ENCODE results near the gene REEP6. TPM values are rescaled to one million over a fixed set of nuclear protein-coding genes. Genes with fewer than 3 reads are reported as not detected.
A peak's percentile ranks its signal among the peaks of the same experiment; 100 is the strongest.

Gene REEP6
- polyA plus RNA-seq, 4 donors: 167 to 363 (median 244) TPM

DNA sequence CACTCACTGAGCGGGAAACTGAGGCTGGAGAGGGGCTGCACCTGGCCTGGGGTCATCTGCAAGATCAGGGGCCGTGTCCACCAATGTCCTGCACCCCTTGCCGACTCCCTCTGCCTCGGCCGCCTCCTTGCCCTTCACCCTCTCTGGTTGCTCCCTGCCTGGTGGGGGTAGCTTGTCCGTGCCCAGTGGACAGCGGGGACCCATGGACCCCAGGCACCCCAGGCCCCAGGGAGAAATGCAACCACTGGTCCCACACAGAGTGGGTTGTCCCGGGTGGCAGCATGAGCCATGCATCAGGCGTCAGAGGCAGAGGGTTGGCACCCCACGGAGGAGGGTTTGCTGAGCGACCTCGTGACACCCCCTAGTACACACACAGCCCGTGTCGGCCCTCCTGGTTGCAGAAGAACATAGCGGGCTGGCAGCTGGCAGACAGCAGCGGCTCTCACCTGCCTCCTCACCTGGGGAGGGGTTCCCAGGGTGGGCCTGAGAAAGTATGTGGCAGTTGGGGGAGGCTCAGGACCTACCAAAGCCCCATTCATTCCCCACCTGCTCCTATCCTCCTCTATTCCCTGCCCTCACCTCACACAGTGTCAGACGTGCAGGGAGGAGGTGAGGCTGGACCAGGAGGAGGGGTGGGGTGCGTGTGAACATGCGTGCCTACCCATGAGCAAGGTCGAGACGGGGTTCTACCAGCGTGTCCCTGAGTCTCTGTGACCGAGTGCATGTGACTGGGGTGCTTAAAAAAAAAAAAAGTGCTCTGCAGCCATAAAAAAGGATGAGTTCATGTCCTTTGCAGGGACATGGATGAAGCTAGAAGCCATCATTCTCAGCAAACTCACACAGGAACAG is 13.2 kb downstream of the REEP6 start:
- no peak for FAIRE-seq
- Histone ChIP-seq H3K4me1 (ENCODE audit: control insufficient read depth in 3 of 3, insufficient read depth in 2 of 3, low read depth in 1 of 3, low read length in 2 of 3) (peaks cover 2 to 43% (median 6%) of the 10 kb centered on the region in 3 donors), H3K27ac (ENCODE audit: low read depth in 1 of 3, low read length in 2 of 3) (no peak overlapping the region), H3K36me3 (ENCODE audit: control insufficient read depth in 3 of 3, insufficient read depth in 2 of 3, low read depth in 1 of 3, low read length in 3 of 3) (peaks cover 0 to 32% (median 0%) of the 10 kb centered on the region in 3 donors), H3K27me3 (ENCODE audit: control insufficient read depth in 3 of 3, insufficient read depth in 3 of 3, low read length in 3 of 3) (peaks cover 0 to 13% (median 2%) of the 10 kb centered on the region in 3 donors), H3K9me3 (ENCODE audit: control insufficient read depth in 2 of 2, insufficient read depth in 1 of 2, low read depth in 1 of 2, low read length in 1 of 2) (peaks cover 0 to 21% of the 10 kb centered on the region in 2 donors), H3K4me3 (ENCODE audit: low read depth in 1 of 3, low read length in 3 of 3) (no peak overlapping the region)
- WGBS, 3 donors: 33 to 53% (median 44%) methylated on average over 23 of the region's 23 CpGs
- DNase-seq: no peak

DNA sequence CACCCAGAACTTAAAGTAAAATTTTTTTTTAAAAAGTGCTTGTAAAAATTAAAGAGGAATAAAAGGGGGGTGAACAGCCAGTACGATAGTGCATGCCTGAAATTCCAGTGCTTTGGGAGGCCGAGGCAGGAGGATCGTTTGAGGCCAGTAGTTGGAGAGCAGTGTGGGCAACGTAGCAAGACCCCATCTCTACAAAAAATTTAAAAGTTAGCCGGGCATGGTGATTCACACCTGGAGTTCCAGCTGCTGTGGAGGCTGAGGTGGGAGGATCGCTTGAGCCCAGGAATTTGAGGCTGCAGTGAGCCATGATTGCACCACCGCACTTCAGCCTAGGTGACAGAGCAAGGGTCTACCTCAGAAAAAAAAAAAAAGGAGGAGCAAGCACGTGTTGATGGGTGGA is 14.0 kb downstream of the REEP6 start:
- WGBS, 3 donors: 77 to 81% (median 80%) methylated on average over 8 of the region's 8 CpGs
- Histone ChIP-seq H3K27me3 (ENCODE audit: control insufficient read depth in 3 of 3, insufficient read depth in 3 of 3, low read length in 3 of 3) (peaks cover 0 to 13% (median 2%) of the 10 kb centered on the region in 3 donors), H3K36me3 (ENCODE audit: control insufficient read depth in 3 of 3, insufficient read depth in 2 of 3, low read depth in 1 of 3, low read length in 3 of 3) (peaks cover 0 to 37% (median 0%) of the 10 kb centered on the region in 3 donors), H3K4me1 (ENCODE audit: control insufficient read depth in 3 of 3, insufficient read depth in 2 of 3, low read depth in 1 of 3, low read length in 2 of 3) (peaks cover 2 to 48% (median 6%) of the 10 kb centered on the region in 3 donors), H3K9me3 (ENCODE audit: control insufficient read depth in 2 of 2, insufficient read depth in 1 of 2, low read depth in 1 of 2, low read length in 1 of 2) (peaks cover 0 to 17% of the 10 kb centered on the region in 2 donors), H3K4me3 (ENCODE audit: low read depth in 1 of 3, low read length in 3 of 3) (no peak overlapping the region), H3K27ac (ENCODE audit: low read depth in 1 of 3, low read length in 2 of 3) (no peak overlapping the region)
- no peak for DNase-seq
- no peak for FAIRE-seq

DNA sequence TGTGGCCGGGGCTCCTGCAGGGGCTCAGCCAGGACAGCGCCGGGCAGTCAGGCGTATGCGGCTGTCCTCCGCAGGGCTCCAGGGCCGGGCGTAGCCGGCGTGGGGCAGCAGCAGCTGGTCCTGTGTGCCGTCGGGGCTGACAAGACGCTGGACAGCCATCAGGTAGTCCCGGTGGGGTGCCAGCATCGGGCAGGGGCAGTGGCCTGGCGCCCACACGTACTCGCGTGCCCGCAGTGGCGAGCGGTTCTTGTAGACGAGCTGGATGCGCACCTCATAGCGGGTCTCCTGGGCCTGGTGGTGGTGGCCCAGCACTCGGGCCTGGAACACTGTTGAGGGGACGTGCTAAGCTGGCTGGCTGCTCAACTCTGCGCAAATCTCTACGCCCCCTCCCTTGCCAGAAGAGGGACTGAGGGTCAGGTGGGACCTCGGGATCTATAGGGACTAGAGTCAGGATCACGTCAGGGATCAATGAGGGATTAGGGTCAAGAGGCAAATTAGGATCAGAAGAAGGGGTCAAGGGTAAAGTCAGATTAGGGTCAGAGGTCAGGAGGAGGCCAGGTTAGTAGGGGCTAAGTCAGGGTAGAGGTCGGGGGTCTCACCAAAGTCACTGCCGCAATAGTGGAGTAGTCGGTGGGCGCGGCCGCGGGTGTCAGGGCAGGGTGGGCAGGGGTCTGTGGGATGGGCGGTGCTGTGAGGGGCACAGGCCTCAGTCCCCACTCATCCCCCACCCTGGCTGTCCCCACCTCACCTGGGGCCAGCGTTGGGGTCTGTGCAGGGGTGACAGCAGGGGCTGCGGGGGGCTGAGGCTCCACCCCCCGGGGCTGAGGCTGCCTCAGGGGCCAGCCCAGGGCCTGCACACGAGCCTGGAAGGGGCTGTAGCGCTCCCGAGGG is 15.3 kb downstream of the REEP6 start:
- WGBS, 3 donors: 89 to 90% (median 89%) methylated on average over 44 to 45 of the region's 45 CpGs
- Histone ChIP-seq H3K36me3 (ENCODE audit: control insufficient read depth in 3 of 3, insufficient read depth in 2 of 3, low read depth in 1 of 3, low read length in 3 of 3) (peaks cover 0 to 39% (median 0%) of the 10 kb centered on the region in 3 donors), H3K27me3 (ENCODE audit: control insufficient read depth in 3 of 3, insufficient read depth in 3 of 3, low read length in 3 of 3) (peaks cover 0 to 13% (median 2%) of the 10 kb centered on the region in 3 donors), H3K4me1 (ENCODE audit: control insufficient read depth in 3 of 3, insufficient read depth in 2 of 3, low read depth in 1 of 3, low read length in 2 of 3) (peaks cover 2 to 55% (median 6%) of the 10 kb centered on the region in 3 donors), H3K9me3 (ENCODE audit: control insufficient read depth in 2 of 2, insufficient read depth in 1 of 2, low read depth in 1 of 2, low read length in 1 of 2) (peaks cover 0 to 15% of the 10 kb centered on the region in 2 donors), H3K27ac (ENCODE audit: low read depth in 1 of 3, low read length in 2 of 3) (no peak overlapping the region), H3K4me3 (ENCODE audit: low read depth in 1 of 3, low read length in 3 of 3) (no peak overlapping the region)
- FAIRE-seq (no peak), DNase-seq (no peak)

DNA sequence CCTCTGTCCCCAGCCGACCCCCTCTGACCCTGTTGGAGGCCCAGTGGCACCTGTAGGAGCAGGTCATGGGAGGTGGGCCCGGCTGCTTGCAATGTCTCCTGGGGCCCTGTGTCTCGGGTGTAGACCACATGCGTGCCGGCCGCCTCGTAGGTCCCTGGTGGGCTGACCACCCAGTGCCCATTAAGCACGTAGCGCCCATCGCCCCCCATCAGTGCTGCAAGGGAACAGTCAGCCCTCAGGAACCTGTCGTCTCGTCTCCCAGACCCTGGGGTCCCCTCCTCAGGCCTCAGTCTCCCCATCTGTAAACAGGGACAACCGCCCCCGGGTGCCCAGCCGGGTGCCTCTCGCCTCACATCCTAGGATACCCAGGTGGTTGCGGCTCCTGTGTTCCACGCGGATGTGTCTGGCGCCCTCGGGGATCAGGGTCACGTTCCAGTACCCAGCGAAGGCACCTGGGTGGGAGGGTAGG is 16.2 kb downstream of the REEP6 start:
- Histone ChIP-seq H3K9me3 (ENCODE audit: control insufficient read depth in 2 of 2, insufficient read depth in 1 of 2, low read depth in 1 of 2, low read length in 1 of 2) (peaks cover 0 to 15% of the 10 kb centered on the region in 2 donors), H3K4me3 (ENCODE audit: low read depth in 1 of 3, low read length in 3 of 3) (peak overlapping the region in 2 of 3 donors; percentile 32 to 42), H3K36me3 (ENCODE audit: control insufficient read depth in 3 of 3, insufficient read depth in 2 of 3, low read depth in 1 of 3, low read length in 3 of 3) (peaks cover 0 to 39% (median 0%) of the 10 kb centered on the region in 3 donors), H3K27ac (ENCODE audit: low read depth in 1 of 3, low read length in 2 of 3) (peak overlapping the region; percentile 34 to 95 (median 91)), H3K27me3 (ENCODE audit: control insufficient read depth in 3 of 3, insufficient read depth in 3 of 3, low read length in 3 of 3) (peaks cover 0 to 13% (median 2%) of the 10 kb centered on the region in 3 donors), H3K4me1 (ENCODE audit: control insufficient read depth in 3 of 3, insufficient read depth in 2 of 3, low read depth in 1 of 3, low read length in 2 of 3) (peaks cover 2 to 56% (median 6%) of the 10 kb centered on the region in 3 donors)
- 66 to 67% (median 66%) methylated on average over 22 to 23 of the region's 23 CpGs for WGBS, 3 donors
- DNase-seq: no peak
- FAIRE-seq: no peak

DNA sequence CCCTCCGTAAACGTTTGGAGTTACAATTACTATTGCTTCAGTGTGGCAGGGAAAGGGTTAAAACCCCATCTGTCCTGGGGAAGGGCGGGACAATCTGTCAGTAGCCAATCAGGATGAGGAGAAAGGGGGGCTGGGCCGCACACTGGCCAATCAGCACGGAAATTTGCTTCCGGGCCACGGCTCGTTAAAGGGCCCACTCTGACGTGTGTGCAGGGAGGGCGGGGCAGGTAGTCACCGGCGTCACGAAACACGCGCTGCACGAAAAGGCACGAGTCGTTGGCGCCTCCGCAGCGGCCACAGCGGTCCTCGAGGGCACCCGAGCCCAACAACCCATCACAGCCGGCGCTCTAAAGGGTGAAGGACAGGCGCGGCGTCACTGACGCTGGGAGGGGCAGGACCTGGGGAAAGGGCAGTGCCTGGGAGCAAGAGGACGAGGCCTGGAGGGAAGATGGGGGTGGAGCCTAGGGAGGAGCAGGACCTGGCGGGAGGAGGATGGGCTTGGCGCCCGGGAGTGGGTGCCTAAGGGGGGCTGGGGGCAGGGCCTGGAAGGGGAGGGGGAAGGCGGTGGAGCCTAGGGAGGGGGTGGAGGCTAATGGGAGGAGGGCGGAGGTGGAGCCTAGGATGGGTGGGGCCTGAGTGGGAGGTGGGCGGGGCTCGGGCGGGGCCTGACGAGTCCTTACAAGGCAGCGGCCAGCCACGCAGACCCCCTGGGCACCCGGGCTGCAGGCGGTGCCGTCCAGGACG is 17.0 kb downstream of the REEP6 start:
- peaks cover 0 to 18% of the 10 kb centered on the region in 2 donors for H3K9me3 ChIP-seq (ENCODE audit: control insufficient read depth in 2 of 2, insufficient read depth in 1 of 2, low read depth in 1 of 2, low read length in 1 of 2)
- peak overlapping the region in 2 of 3 donors; percentile 32 to 42 for H3K4me3 ChIP-seq (ENCODE audit: low read depth in 1 of 3, low read length in 3 of 3)
- peaks cover 0 to 39% (median 0%) of the 10 kb centered on the region in 3 donors for H3K36me3 ChIP-seq (ENCODE audit: control insufficient read depth in 3 of 3, insufficient read depth in 2 of 3, low read depth in 1 of 3, low read length in 3 of 3)
- WGBS, 3 donors: 2 to 4% (median 2%) methylated on average over 42 to 46 of the region's 46 CpGs
- H3K4me1 ChIP-seq (ENCODE audit: control insufficient read depth in 3 of 3, insufficient read depth in 2 of 3, low read depth in 1 of 3, low read length in 2 of 3): peaks cover 2 to 52% (median 6%) of the 10 kb centered on the region in 3 donors
- FAIRE-seq: no peak
- H3K27ac ChIP-seq (ENCODE audit: low read depth in 1 of 3, low read length in 2 of 3): peak overlapping the region; percentile 35 to 95 (median 91)
- peak; percentile 95 to 98 for DNase-seq
- peaks cover 0 to 13% (median 2%) of the 10 kb centered on the region in 3 donors for H3K27me3 ChIP-seq (ENCODE audit: control insufficient read depth in 3 of 3, insufficient read depth in 3 of 3, low read length in 3 of 3)

DNA sequence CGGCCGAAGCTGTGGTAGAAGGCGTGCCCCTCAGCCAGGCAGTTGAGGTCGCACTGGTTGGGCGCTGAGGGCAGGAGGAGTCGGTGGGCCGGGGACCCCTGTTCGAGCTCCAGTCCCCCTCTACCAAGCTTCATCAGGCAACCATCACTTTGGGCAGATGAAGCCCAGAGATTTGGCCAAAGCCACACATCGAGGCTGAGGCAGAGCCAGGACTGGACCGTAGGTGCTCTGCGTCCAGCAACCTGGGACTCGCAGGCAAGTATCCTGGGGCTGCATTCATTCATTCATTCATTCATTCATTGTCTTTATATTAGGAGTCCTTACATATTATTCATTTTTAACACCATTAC is 17.5 kb downstream of the REEP6 start:
- Histone ChIP-seq H3K27me3 (ENCODE audit: control insufficient read depth in 3 of 3, insufficient read depth in 3 of 3, low read length in 3 of 3) (peaks cover 0 to 8% (median 2%) of the 10 kb centered on the region in 3 donors), H3K9me3 (ENCODE audit: control insufficient read depth in 2 of 2, insufficient read depth in 1 of 2, low read depth in 1 of 2, low read length in 1 of 2) (peaks cover 0 to 18% of the 10 kb centered on the region in 2 donors), H3K4me3 (ENCODE audit: low read depth in 1 of 3, low read length in 3 of 3) (peak overlapping the region in 1 of 3 donors; percentile 24), H3K4me1 (ENCODE audit: control insufficient read depth in 3 of 3, insufficient read depth in 2 of 3, low read depth in 1 of 3, low read length in 2 of 3) (peaks cover 2 to 46% (median 6%) of the 10 kb centered on the region in 3 donors), H3K36me3 (ENCODE audit: control insufficient read depth in 3 of 3, insufficient read depth in 2 of 3, low read depth in 1 of 3, low read length in 3 of 3) (peaks cover 0 to 39% (median 0%) of the 10 kb centered on the region in 3 donors), H3K27ac (ENCODE audit: low read depth in 1 of 3, low read length in 2 of 3) (peak overlapping the region; percentile 17 to 67 (median 35))
- DNase-seq (no peak), FAIRE-seq (no peak)
- WGBS, 3 donors: 32 to 36% (median 33%) methylated on average over 12 of the region's 12 CpGs

DNA sequence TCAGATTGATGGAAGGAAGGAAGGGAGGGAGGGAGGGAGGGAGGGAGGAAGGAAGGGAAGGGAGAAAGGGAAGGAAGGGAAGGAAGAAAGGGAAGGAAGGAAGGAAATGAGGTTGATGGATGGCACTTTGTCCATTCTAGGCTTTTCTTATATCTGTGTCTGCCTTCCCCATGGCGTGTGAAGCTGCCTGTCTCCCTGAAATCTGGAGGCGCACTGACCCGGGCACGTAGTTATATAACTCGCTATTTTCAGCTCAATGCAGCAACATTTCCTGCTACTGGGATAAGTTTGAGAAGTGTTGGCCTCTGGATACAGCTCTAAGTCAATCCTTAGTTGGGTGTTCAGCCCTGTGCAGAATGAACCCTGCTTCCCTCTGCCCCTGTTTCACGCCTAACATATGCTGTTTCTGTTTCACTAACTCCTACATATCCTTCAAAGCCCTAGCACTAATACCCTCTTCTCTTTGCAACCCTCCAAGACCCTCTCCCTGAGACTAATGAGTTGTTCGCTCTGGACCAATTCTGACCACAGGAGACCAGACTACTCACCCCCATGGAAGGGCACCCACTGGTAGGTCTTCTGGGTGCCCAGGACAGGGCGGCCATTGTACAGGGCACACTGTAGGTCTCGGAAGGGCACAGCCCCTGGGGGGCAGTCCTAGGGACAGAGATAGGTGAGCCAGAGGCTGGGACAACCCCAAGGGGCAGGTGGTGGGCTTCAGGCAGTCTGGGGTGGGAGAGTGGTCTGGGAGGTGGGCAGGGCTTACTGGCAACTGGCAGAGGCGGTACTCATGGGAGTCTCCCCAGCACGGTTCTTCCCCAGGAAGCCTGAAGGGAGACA is 18.8 kb downstream of the REEP6 start:
- Histone ChIP-seq H3K9me3 (ENCODE audit: control insufficient read depth in 2 of 2, insufficient read depth in 1 of 2, low read depth in 1 of 2, low read length in 1 of 2) (peaks cover 0 to 18% of the 10 kb centered on the region in 2 donors), H3K27ac (ENCODE audit: low read depth in 1 of 3, low read length in 2 of 3) (peak overlapping the region in 1 of 3 donors; percentile 87), H3K27me3 (ENCODE audit: control insufficient read depth in 3 of 3, insufficient read depth in 3 of 3, low read length in 3 of 3) (peaks cover 0 to 6% (median 0%) of the 10 kb centered on the region in 3 donors), H3K4me3 (ENCODE audit: low read depth in 1 of 3, low read length in 3 of 3) (peak overlapping the region in 1 of 3 donors; percentile 2), H3K36me3 (ENCODE audit: control insufficient read depth in 3 of 3, insufficient read depth in 2 of 3, low read depth in 1 of 3, low read length in 3 of 3) (peaks cover 0 to 37% (median 0%) of the 10 kb centered on the region in 3 donors), H3K4me1 (ENCODE audit: control insufficient read depth in 3 of 3, insufficient read depth in 2 of 3, low read depth in 1 of 3, low read length in 2 of 3) (peaks cover 2 to 38% (median 6%) of the 10 kb centered on the region in 3 donors)
- WGBS, 3 donors: 49 to 53% (median 51%) methylated on average over 11 of the region's 11 CpGs
- no peak for FAIRE-seq
- DNase-seq: no peak
